GM04503 (cell line): ENCODE results near the gene CCDC196.
"Not testable (repeated sequence)": the region's sequence is repeated elsewhere in the genome, so short reads cannot be mapped to it uniquely, and the experiment has no call there.

Source experiments
- DNase-seq: peaks from one replicate; pipeline ENCODE4 v3.0.0-alpha.2; 2012; ENCODE audit warnings: low read depth

CCDC196 gene

GRCh38 chr14:66495218-66496098 is 9.3 kb downstream of the CCDC196 start:
- DNase-seq = no peak

GRCh38 chr14:66496188-66496807 is 10.1 kb downstream of the CCDC196 start:
- DNase-seq = no peak

DNA sequence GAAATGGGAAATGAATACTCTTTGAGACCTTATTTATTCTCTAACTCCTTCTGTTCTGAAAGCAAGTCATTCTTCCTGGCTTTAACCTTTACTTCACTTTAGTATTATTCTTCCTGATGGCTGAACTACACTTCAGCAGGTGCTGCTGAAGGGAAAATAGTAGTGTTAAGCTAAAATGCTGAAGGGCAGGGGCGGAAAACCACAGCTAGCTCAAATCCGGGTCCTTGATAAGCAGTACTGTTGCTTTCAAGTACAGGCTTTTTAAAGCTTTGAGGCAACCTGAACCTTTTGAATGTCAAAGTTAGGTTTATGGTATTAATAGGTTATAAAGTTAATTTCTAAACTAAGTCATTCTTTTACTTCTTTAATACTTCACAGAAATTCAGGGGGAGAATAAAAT is 10.7 kb downstream of the CCDC196 start:
- DNase-seq = no peak

DNA sequence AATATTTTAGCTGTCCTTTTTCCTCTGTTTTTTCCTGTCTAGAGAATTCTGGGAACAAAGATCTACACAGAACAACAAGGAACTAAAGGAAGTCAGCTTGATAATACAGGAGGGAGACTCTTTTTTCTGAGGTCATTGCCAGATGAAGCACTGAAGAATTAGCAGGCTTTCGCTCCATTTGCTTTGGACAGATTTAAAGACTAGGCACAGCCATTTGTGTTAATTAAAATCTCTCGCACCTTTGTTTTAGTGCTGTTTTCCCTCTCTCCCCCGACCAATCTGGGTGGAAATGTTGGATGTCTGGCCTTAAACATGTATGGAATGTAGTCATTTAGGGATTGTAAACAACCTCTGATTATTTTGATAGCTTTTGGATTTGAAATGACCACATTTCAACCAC is 12.1 kb downstream of the CCDC196 start:
- no peak for DNase-seq

- DNase-seq = no peak
These were observed 15.4 kb downstream of the CCDC196 start for GRCh38 chr14:66501592-66501991.

GRCh38 chr14:66502836-66503235 is 16.7 kb downstream of the CCDC196 start:
- not testable (repeated sequence) for DNase-seq

DNA sequence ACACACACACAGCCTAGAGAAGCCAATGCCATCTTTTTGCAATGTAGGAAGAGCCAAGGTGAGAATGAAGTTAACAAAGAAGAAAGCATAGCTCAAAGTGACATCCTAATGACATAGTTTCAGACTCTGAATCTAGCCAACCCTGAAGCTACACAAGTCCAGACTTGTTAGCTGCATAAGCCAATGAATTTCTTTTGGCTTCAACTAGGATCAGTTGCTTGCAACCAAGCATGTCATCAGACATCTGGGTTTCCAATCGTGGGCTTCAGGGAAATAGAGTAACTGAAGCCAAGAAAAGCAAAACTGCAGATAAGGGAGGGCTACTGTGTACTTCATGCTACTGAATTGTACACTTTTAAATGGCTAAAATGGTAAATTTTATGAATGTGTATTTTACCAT is 17.4 kb downstream of the CCDC196 start:
- DNase-seq = no peak

DNA sequence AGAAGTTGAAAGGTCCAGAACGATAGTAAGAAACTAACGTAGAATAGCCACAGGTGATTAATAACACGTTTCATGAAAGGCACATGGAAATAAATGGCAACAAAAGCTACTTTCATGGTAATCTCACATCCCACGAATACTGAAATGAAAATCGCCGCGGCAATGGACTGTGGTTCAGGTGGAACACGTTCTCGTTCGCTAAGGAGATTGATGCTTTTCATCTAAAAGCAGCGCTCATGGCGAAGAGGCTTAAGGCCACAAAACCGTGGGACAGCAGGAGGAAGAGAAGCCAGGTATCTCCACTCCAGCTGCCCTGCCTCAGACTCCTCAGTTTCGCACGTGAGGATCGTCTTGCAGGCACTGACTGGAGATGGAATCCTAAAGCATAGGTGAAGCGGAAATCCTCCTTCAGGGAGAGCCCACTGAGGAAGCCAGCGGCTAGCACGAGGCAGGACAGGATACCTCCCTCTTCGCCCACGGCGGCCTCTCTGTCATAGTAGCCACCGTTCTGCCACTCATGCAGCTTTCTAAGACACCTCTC is 21.1 kb downstream of the CCDC196 start:
- DNase-seq = no peak

DNA sequence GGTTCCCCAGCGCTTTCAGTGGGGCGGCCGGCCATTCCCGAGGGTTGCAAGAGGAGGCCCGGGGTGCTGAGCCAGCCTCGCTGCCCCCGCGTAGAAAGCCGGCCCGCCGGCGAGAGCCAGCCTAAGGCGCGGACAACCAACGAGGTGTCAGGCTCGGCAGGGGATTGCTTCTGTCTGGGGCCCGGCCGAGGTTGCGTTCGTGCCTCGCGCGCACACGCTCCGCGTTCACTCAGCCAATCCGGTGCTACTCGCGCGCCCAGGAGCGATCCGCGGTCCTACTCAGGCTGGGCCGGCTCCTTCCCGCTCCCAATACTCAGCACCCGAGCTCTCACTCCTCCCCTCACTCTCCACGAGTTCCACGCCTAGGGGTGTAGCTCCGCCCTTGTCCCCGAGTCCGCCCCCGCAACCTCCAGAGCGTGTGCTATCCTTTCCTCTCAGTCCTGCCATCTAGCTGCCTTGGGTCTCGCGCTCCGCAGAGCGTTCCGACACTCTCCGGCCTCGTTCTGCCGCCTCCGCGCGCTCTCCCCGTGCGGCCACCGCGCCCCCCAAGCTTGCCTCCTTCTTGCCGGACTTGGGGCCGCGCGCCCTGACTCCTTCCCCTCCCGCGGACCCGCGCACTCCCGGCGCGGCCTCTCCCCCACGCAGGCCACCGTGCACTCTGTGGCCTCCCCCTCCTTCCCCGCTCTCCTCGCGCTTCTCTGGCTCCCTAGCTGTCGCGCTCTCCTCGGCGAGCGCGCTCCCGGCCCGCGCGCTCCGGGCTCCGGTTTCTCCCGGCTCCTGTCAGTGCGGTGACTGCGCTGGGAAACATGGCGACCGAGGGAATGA is 21.8 kb downstream of the CCDC196 start, which contains the start of gene GPHN:
Gene GPHN (plus strand): TSS at position 426 of the 825 bp plus-strand sequence.
- DNase-seq = peak; percentile 92

- DNase-seq = no peak
These were observed 22.3 kb downstream of the CCDC196 start for GRCh38 chr14:66508547-66508845.

GRCh38 chr14:66508846-66509621 is 22.9 kb downstream of the CCDC196 start:
- DNase-seq = no peak

DNA sequence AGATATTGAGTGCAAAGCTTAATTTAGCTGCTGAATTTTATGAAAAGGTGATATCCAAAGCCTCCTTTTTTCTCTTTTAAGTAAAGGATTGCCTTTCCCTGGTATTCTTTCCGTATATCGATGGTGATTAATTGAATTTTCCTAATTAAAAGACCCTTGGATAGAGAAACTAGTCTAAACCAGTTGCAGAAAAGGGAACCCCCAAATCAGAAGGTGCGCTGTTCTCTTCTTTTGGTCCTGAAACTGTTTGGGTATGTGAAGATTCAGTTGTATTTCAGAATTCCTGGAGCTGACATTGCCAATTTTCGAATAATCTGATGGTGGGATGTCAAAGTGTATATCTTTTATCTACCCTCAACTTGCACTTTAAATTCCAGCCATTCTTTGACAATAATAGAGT is 23.7 kb downstream of the CCDC196 start:
- no peak for DNase-seq

DNA sequence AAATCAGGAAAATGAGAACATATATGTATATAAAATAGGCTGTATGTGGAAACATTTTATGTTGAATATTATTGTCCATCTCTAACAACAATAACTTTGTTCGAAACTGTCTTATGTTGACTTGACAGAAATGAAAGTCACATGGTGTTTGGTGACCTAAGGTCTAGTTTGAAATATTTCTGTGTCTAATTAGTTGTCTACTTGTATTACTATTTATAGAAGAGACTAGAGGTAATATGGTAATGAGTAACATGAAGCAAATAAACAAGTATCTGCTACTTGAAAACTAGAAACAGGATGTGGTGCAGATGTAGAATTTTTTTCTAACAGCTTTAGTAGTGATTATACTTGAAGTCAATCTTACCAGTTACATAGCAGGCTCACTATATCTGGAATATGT is 25.7 kb downstream of the CCDC196 start:
- no peak for DNase-seq

GRCh38 chr14:66514213-66514612 is 28.0 kb downstream of the CCDC196 start:
- no peak for DNase-seq

- DNase-seq = no peak
These were observed 44.4 kb downstream of the CCDC196 start for GRCh38 chr14:66530526-66530925.

DNA sequence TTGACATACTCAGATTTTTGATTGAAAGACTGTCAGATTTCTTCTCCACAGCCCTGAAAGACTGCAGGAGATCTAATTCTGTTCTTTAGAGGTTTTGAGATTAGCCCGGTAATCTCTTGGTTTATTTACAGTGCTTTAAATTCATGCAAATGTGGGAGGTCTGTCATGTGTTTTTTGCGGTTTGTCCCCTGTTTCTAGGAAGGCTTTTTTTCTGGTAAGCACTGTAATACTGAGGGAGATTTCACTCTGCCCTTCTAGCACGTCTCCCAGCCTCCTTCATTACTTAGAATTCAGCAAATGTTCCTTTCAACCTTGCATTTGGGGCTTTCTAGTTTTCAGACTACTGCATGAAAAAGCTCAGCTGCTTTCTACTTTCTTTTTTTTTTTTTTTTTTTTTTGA is 52.9 kb downstream of the CCDC196 start:
- DNase-seq = no peak

DNA sequence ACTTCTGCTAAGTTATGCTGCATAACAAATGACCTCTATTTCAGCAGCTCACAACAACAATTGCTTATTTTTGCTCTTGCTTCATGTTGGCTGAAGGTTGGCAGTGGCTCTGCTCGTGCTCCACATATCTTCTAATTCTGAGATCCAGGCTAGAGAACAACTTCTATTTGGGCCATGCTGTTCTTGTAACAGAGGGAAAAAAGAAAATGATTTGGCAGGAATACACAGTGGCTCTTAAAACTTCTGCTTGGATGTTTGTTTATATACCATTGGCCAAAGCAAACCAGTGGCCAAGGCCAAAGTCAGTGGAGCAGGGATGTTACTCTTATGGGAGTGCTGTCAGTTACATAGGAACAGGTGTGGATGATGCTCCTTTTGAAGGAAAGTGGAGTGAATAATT is 53.9 kb downstream of the CCDC196 start:
- DNase-seq = no peak

GRCh38 chr14:66541627-66542026 is 55.5 kb downstream of the CCDC196 start:
- DNase-seq = no peak

- DNase-seq = no peak
These were observed 57.8 kb downstream of the CCDC196 start for GRCh38 chr14:66543996-66544395.

GRCh38 chr14:66545191-66545590 is 59.0 kb downstream of the CCDC196 start:
- DNase-seq = not testable (repeated sequence)

GRCh38 chr14:66545751-66546150 is 59.6 kb downstream of the CCDC196 start:
- not testable (repeated sequence) for DNase-seq
